ENCODE results near the gene TCF4.

DNA sequence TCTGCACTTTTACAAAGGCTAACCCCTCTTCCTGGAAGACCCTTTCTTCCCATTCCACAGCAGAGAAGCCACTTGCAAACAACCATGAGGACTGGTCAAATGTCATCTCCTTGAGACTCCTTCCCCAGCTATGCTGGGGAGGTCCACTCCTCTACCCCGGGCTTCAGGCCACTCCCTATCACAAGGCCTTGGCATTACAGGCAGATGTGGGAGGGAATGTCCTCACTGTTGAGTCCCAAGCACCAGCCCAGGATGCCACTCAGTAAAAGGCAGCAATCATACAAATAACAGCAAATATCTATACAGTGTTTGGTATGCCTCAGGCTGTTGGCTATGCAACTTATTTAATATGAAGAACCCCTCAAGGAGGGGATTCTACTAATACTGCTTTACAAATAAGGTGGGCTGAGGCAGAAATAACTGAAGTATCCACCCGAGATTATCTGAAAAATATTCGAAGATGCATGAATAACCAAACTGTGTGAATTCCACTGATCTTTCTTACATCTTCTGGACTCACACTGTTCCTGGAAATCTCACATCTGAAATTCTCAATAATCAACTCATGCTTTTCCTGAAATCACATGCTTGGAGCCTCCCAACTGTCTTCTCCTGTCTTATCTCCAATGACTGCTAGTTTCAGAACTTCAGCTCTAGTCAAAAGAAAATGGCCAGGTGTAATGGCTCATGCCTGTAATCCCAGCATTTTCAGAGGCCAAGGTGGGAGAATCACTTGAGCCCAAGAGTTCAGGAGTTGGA lies 226.3 kb downstream of the TCF4 start:
- TF ChIP-seq POLR2A (IDR thresholded peaks at IDR 0.05; ENCODE audit: low read depth, low read length), result no peak
- TF ChIP-seq POLR2AphosphoS5 (IDR thresholded peaks at IDR 0.05; ENCODE audit: insufficient read depth, low read depth, low read length), result no peak
- TF ChIP-seq CTCF (IDR thresholded peaks at IDR 0.05; ENCODE audit: extremely low read depth in 1 of 2, insufficient read depth in 1 of 2, low read depth in 1 of 2, low read length in 2 of 2), result no peak
- no peak for TF ChIP-seq EZH2 (IDR thresholded peaks at IDR 0.05; ENCODE audit: borderline replicate concordance, low read depth, low read length, severe bottlenecking)
- no peak for TF ChIP-seq FOS (IDR thresholded peaks at IDR 0.05; ENCODE audit: borderline replicate concordance, insufficient read depth, low read length)
- TF ChIP-seq GATA2 (IDR thresholded peaks at IDR 0.05; ENCODE audit: insufficient read depth, insufficient read length, low read depth, low read length), result no peak
- TF ChIP-seq, protein P1, sequence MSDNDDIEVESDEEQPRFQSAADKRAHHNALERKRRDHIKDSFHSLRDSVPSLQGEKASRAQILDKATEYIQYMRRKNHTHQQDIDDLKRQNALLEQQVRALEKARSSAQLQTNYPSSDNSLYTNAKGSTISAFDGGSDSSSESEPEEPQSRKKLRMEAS (IDR thresholded peaks at IDR 0.05; ENCODE audit: insufficient read depth, insufficient read length), result no peak
- no peak for TF ChIP-seq JUN (IDR thresholded peaks at IDR 0.05; ENCODE audit: borderline replicate concordance, insufficient read depth, insufficient read length, low read depth)
